A673 (cell line): Measurements from ENCODE around the gene FHIT. TPM values are rescaled to one million over a fixed set of nuclear protein-coding genes. Genes with fewer than 3 reads are reported as not detected.

Experiments used
- BruUV-seq: library from RNA; stranded (reverse); fragments of 400-500 nt; replicated peaks from 2 replicates; lab custom pipeline; 2021; lab: Mats Ljungman, UMichigan
- CTCF ChIA-PET: fragments of 300-600 bp; sonication (Branson Sonifier 250); formaldehyde crosslinking; loops from one replicate; lab custom pipeline; 2022; ENCODE audit warnings: antibody characterized with exemption; lab: Charles Lee
- POLR2A ChIA-PET: fragments of 300-600 bp; sonication (Branson Sonifier 250); formaldehyde crosslinking; loops from one replicate; lab custom pipeline; 2022; ENCODE audit warnings: antibody characterized with exemption; ENCODE audit not compliant: low non-redundant PET; lab: Charles Lee
- DNase-seq: peaks from one replicate; pipeline ENCODE4 v3.0.0-alpha.2; 2015; ENCODE audit warnings: low spot score
- H3K27ac ChIP-seq: fragments of 200-600 bp; sonication (generic); 2 replicates; pipeline ENCODE4 v1.5.1; 2016; ENCODE audit warnings: mixed run types, low read depth, mild to moderate bottlenecking, mixed read lengths, antibody characterized with exemption, low read length; ENCODE audit not compliant: poor library complexity, severe bottlenecking
- H3K27me3 ChIP-seq: fragments of 200-600 bp; sonication (generic); replicated peaks from 2 replicates; pipeline ENCODE4 v1.6.1; 2017; ENCODE audit warnings: mixed run types, low read depth, mild to moderate bottlenecking, mixed read lengths, antibody characterized with exemption, low read length; ENCODE audit not compliant: insufficient read depth, poor library complexity
- H3K36me3 ChIP-seq: fragments of 200-600 bp; sonication (generic); 2 replicates; pipeline ENCODE4 v1.6.1; 2016; ENCODE audit warnings: mixed run types, mild to moderate bottlenecking, mixed read lengths, antibody characterized with exemption, low read length; ENCODE audit not compliant: insufficient read depth, poor library complexity, severe bottlenecking
- H3K4me1 ChIP-seq: fragments of 200-600 bp; sonication (generic); 2 replicates; pipeline ENCODE4 v1.6.1; 2017; ENCODE audit warnings: mixed run types, mild to moderate bottlenecking, mixed read lengths, antibody characterized with exemption, low read length; ENCODE audit not compliant: insufficient read depth, poor library complexity, severe bottlenecking
- H3K4me3 ChIP-seq: fragments of 200-600 bp; sonication (generic); 2 replicates; pipeline ENCODE4 v1.5.1; 2016; ENCODE audit warnings: low read depth, mixed run types, mild to moderate bottlenecking, mixed read lengths, low read length; ENCODE audit not compliant: poor library complexity, severe bottlenecking
- H3K9me3 ChIP-seq: fragments of 200-600 bp; sonication (generic); 2 replicates; pipeline ENCODE4 v1.6.1; 2016; ENCODE audit warnings: mixed run types, low read depth, mild to moderate bottlenecking, mixed read lengths, antibody characterized with exemption, low read length; ENCODE audit not compliant: poor library complexity, severe bottlenecking
- EZH2 ChIP-seq: fragments of 200-600 bp; sonication (generic); IDR thresholded peaks from 2 replicates; pipeline ENCODE4 v1.6.1; 2017; ENCODE audit warnings: borderline replicate concordance, low read depth, mild to moderate bottlenecking, mixed read lengths, antibody characterized with exemption, low read length; ENCODE audit not compliant: poor library complexity, severe bottlenecking
- intact Hi-C: fragments of 100-400 bp; cut with micrococcal nuclease; formaldehyde crosslinking; loops from one replicate; pipeline ENCODE4 v1.10.0; 2022; ENCODE audit not compliant: unreplicated experiment
- total RNA-seq: library from RNA; stranded (reverse); gene quantifications from 2 replicates; pipeline ENCODE4 v1.2.3, GENCODE V29; 2021
- TF ChIP-seq, protein P1 (sequence below): fragments of 300-800, 200-600 bp; sonication (generic); conservative IDR thresholded peaks from 2 replicates; pipeline ENCODE4 v1.5.1; 2017; ENCODE audit warnings: low read depth, mild to moderate bottlenecking, antibody characterized with exemption, low read length, moderate library complexity, mixed read lengths

FHIT gene
- total RNA-seq, 1 experiment from 2014 or later, result not detected

DNA sequence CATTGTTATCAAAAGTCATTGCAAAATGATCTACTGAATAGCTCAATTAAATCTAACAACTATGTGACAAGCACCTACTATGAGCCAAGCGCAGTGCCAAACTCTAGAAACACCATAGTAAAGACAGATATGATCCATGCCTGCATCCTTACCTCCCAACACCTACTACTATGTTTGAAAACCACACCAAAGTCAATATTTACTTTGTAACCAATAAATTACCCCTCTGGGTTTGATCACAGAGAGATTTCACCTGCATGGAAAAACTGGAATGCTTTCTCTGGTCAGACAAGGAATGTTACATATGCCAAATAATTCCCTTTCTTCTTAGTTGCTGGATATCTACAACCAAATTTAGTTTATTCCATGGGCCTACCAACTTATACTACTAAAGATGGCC, 422.2 kb downstream of the FHIT start:
- BruUV-seq, result no TSS peak
- POLR2A ChIA-PET, result no interaction called here
- DNase-seq, result no peak
- no peaks in the 10 kb centered on the region for H3K36me3 ChIP-seq
- CTCF ChIA-PET, result no interaction called here
- no peaks in the 10 kb centered on the region for H3K27me3 ChIP-seq
- intact Hi-C loops, result no loop called here
- no peak overlapping the region for H3K27ac ChIP-seq
- no peak overlapping the region for H3K4me3 ChIP-seq
- H3K4me1 ChIP-seq, result no peaks in the 10 kb centered on the region
- H3K9me3 ChIP-seq, result no peaks in the 10 kb centered on the region
- TF ChIP-seq, protein P1, sequence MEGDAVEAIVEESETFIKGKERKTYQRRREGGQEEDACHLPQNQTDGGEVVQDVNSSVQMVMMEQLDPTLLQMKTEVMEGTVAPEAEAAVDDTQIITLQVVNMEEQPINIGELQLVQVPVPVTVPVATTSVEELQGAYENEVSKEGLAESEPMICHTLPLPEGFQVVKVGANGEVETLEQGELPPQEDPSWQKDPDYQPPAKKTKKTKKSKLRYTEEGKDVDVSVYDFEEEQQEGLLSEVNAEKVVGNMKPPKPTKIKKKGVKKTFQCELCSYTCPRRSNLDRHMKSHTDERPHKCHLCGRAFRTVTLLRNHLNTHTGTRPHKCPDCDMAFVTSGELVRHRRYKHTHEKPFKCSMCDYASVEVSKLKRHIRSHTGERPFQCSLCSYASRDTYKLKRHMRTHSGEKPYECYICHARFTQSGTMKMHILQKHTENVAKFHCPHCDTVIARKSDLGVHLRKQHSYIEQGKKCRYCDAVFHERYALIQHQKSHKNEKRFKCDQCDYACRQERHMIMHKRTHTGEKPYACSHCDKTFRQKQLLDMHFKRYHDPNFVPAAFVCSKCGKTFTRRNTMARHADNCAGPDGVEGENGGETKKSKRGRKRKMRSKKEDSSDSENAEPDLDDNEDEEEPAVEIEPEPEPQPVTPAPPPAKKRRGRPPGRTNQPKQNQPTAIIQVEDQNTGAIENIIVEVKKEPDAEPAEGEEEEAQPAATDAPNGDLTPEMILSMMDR, result no peak
- no peak for TF ChIP-seq EZH2

DNA sequence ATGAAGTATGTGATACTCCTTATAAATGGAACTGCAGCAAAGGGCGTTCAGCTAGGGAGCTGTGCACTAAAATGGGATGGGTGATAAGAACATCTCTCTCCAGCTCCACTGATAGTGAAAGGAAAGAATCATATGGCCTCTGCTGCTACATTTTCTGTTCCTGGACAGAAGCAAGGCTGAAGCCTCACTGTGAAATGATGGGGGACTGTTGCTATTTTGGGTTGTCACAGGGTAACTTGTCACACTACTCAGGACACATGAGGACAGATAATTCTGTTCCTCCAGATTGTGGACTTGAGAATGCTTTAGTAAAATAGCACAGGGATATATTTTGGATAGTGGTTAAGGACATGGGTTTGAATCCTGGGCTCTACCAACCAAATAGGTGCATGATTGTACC, 423.6 kb downstream of the FHIT start:
- H3K27me3 ChIP-seq, result no peaks in the 10 kb centered on the region
- no peak overlapping the region for H3K27ac ChIP-seq
- intact Hi-C loops, result no loop called here
- H3K4me3 ChIP-seq, result no peak overlapping the region
- no peaks in the 10 kb centered on the region for H3K36me3 ChIP-seq
- ChIA-PET POLR2A (no interaction called here), CTCF (no interaction called here)
- TF ChIP-seq EZH2, result no peak
- TF ChIP-seq, protein P1, result no peak
- no peaks in the 10 kb centered on the region for H3K4me1 ChIP-seq
- no peak for DNase-seq
- no TSS peak for BruUV-seq
- no peaks in the 10 kb centered on the region for H3K9me3 ChIP-seq

DNA sequence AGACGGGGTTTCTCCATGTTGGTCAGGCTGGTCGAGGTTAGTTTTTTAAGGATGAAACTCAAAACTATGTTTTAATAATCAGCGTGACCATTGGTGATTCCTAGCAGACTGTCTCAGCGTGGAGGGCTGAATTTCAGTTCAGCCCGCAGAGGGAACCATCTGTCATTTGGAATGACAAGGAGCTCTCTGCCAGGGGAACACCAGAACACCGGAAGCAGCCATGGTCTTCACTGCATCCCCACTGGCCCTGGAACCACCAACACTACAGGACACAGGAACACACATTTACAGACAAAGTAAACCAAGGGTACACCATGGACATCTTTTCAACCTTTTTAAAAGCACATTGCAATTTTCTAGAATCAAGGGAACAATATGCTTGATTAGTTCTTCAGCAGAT, 424.7 kb downstream of the FHIT start:
- Histone ChIP-seq H3K36me3 (no peaks in the 10 kb centered on the region), H3K4me3 (no peak overlapping the region), H3K9me3 (no peaks in the 10 kb centered on the region), H3K27ac (no peak overlapping the region), H3K4me1 (no peaks in the 10 kb centered on the region), H3K27me3 (no peaks in the 10 kb centered on the region)
- TF ChIP-seq EZH2, result no peak
- TF ChIP-seq, protein P1, result no peak
- ChIA-PET CTCF (no interaction called here), POLR2A (no interaction called here)
- intact Hi-C loops, result no loop called here
- BruUV-seq, result no TSS peak
- DNase-seq, result no peak
